Measurements from ENCODE around the gene SCARB1.

SCARB1 gene

DNA sequence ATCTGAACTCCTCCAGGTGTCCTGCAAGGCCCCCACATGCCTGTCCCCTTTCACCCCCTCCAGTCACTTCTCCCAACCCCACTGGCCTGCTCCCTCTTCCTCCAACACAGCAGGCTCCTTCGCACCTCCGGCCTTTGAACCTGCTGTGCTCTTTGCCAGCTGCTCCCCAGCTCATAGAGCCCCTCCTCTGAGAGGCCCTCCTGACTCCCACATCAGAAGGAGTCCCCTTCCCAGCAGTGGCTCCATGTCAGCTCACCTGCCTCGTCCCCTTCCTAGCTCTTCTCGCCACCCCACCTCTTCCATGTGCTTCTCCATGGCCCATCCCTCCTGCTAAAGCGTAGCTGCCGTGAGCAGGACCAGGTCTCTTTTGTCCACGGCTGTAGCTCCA is 22.1 kb downstream of the SCARB1 start:
- DNase-seq, result peak; percentile 43

DNA sequence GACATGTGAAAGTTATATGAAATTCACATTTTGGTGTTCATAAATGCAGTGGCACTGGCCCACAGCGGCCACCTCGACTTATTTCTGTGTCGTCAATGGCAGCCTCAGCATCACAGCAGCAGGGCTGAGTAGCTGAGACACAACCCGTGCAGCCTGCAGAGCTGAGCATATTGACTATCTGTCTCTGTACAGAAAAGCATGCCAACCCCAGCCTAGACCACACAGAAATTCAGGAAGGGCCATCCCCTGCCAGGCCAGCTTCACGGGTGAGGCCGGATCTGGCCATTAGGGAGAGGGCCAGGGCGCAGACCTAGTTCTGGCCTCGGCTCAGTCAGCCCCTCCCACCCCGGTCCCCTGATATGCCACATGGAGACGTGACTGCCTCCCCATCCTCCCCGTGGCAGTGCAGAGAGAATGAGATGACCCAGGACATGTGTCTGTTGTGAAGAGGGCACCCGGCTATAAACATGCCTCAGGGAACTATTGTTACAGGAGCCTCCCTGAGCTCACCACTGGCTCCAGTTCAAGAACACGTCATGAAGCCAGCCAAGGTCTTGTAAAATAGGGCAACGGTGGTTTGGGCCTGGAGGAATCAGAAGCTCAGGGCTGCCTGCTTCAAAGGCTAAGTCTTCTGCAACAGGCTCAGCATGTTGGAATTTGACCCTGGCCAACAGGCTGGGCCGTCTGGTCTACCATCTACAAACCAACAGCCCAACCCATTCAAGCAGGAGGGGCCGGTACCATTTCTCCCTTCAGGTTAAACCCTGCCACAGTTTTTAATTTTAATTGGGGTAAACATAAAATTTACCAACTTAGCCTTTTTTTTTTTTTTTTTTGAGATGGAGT is 25.5 kb downstream of the SCARB1 start:
- peak; percentile 90 for DNase-seq

DNA sequence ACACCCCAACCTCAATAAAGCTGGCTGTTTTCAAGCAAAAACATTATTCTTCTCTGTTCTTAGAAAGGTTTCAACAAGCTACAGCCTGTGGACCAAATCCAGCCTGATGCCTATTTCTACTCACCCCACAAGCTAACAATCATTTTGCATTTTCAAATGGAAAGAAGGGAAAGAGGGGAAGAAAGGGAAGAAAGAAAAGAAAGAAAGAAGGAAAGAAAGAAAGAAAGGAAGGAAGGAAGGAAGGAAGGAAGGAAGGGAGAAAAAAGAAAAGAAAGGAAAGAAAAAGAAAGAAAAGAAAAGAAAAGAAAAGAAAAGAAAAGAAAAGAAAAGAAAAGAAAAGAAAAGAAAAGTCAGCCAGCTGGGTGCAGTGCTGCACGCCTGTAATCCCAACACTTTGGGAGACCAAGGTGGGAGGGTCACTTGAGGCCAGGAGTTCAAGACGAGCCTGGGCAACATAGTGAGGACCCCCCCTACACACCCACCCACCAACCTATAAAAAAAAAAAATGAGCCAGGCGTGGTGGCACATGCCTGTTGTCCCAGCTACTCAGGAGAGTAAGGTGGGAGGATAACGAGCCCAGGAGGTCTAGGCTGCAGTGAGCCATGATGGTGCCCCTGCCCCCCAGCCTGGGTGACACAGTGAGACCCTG is 26.3 kb downstream of the SCARB1 start:
- DNase-seq, result no peak

DNA sequence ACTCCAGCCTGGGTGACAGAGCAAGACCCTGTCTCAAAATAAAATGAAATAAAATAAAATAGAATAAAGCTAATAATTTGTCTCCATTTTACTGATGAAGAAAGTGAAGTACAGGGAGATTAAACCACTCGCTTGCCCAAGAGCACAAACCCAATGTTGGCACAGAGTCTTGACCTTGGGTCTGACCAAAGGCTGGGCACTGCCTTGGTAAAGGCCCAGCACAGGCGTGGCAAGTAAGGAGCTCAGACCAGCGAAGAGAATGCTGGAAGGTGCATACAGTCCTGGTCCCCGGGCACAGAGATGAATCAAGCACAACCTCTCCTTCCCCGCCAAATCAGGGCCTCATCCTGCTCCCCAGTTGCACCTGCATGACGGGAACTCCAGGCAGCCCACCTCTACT is 26.9 kb downstream of the SCARB1 start:
- DNase-seq, result no peak

DNA sequence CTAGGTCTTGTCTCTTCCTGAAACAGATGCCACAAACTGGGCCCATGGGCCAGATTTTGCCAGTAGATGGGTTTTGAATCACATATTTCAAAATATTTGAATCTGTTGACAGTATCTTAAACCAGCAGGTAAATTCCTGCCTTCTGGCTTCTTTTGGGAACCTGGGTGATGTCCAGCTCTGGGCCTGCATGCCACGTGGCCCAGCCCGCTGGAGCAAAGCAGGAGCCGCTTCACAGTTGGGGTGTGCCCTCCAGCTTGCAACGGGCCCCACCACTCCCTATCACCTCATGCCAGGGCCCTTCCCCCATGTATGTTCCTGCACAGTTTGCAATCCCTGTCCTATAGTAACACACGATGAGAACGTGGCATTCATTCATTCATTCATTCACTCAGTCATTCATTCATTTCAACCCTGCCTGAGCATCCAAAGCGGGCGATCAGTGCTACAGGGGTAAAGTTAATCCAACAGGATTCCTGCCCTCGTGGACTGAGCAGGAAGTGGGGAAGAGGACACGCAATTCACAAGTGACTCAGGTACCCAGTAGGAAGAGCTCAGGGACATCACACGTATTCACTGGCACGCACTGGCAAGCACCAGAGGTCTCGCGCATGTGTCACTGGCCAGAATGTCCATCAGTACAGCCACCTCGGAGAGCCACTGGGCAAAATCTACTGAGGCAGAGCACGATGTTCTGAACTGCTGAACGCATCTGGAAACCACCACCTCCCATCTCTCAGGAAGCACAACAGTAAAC is 27.8 kb downstream of the SCARB1 start:
- DNase-seq, result no peak

DNA sequence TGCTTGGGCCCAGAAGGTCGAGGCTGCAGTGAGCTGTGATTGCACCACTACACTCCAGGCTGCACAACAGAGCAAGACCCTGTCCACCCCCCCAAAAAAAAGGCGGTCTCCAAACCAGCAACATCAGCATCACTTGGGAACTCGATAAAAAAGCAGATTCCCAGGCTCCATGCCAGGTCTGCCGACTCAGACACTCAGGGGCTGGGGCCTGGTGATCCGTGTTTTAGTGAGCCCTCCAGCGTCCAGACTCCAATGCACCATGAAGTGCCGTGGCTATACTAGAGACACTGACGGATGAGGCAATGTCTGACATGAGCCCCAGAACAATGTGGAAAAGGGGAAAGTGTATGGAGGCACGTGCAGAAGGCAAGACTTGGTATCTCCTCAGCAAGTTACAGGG is 28.8 kb downstream of the SCARB1 start:
- DNase-seq, result no peak

DNA sequence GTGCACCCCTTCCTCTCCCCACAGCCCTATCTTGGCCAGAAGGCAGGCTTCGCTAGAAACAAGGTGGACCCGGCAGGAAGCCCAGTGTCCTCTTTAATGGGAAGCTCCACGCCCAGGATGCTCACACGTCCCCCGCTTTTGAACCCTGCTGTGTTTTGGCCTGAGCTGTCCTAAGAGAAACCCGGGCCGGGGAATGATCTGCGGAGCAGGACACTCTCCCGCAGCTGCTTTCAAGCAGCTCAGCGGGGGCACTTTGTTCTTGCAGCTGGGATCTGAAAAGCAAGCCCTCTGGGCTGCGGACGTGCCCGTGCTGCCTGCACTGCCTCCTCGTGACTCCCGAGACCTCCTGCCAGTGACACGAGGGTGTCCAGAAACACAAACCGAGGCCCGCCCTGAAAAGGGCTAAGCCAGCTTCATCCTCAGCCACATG is 30.0 kb downstream of the SCARB1 start:
- DNase-seq, result peak; percentile 30

DNA sequence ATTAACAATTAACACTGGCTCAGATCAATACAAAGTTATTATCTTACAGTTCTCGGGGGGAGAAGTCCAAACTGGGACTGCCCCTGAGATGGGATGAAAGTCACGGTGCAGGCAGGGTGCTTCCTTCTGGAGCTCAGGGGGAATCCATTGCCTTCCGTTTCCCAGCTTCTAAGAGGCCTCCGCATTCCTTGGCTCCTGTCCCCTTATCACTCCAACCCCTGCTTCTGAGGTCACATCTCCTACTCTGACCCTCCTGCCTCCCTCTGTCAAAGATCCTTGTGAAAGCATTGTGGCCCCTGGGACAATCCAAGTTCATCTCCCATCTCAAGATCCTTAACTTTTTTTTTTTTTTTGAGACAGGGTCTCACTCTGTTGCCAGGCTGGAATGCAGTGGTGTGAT is 30.8 kb downstream of the SCARB1 start:
- DNase-seq, result no peak

DNA sequence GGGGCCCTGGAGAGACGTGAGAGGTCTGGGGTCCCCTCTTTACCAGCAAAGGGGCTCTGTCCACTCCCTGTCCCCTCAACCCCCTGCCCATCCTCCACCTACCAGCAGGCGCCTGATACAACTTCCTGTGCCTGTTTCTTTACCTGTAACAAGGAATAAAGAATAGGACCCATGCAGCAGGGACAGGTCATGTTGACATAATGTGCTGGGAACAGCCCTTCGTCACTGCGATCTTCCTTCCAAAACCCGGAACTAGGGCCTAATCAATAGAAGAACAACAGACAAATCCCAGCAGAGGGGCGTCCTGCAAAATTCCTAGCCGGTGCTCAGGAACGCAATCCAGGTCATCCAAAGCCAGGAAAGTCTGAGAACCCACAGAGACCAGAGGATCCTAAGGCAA is 32.1 kb downstream of the SCARB1 start:
- no peak for DNase-seq

DNA sequence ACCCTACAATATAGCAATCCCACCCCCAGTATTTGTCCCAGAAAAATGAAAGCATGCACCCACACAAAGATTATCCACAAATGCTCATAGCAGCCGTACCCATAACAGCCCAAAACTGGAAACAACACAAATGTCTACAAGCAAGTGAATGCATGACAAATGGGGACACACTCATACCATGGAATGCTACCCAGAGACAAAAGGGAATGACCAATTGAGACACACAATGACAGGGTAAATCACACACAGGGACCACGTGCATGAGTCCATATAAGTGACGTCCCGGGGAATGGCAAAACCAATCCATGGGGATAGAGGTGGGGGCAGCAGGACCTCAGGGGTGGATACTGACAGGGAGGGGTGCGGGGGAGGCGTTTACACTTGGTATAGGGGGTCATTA is 33.4 kb downstream of the SCARB1 start:
- DNase-seq, result no peak

DNA sequence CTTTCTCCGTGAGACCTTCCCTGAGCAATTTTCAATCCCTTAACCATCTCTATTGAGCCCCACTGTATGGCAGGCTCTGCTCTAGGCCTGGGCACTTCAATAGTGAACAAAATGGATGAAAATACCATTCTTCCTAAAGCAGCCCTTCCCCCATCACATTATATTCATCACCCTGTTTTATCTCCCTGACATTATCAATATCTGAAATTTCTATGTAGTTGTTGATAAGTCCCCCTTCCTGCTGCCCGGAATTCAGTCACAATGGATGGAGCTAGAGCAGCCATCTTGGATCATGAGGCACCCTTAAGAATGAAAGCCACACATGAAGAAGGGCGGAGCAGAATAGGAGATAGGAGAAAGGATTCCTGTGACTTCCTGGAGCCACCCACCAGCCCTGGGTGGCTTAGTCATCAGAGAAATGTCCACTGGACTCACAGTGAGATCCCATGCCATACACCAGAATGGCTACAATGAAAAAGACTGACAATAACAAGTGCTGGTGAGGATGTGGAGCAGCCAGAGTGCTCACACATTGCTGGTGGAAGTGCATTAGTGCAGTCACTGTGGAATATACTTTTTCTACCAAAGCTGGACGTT is 33.9 kb downstream of the SCARB1 start:
- DNase-seq, result no peak

DNA sequence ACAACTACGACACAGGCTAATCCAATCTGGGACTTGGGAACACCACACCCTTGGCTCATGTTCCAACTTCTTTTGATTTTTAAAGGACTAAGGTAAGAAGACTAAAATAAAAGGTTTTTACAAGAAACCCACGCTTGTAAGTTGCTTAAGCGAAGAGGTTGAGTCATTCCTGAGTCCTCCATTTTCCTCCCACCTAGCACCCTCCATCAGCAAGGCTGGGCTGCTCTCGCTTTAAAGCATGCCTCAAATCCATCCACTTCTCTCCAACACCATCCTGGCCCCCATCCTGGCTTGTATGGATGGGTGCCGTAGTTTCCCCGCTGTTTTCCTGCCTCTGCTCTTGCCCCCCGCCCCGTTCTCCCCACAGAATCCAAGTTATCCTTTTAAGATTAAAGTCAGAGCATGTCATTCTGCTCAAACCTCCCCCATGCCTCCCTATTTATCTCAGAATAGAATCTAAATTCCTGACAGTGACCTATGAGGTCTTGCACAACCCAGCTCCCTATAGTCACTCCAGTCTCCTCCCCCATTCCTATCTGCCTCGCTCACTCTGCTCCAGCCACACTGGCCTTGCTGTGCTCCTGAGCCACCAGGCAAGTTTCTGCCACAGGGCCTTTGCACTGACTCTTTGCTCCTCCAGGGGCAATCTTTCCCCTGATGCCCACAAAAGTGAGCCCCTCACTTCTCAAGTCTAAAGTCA is 34.5 kb downstream of the SCARB1 start:
- DNase-seq, result no peak

DNA sequence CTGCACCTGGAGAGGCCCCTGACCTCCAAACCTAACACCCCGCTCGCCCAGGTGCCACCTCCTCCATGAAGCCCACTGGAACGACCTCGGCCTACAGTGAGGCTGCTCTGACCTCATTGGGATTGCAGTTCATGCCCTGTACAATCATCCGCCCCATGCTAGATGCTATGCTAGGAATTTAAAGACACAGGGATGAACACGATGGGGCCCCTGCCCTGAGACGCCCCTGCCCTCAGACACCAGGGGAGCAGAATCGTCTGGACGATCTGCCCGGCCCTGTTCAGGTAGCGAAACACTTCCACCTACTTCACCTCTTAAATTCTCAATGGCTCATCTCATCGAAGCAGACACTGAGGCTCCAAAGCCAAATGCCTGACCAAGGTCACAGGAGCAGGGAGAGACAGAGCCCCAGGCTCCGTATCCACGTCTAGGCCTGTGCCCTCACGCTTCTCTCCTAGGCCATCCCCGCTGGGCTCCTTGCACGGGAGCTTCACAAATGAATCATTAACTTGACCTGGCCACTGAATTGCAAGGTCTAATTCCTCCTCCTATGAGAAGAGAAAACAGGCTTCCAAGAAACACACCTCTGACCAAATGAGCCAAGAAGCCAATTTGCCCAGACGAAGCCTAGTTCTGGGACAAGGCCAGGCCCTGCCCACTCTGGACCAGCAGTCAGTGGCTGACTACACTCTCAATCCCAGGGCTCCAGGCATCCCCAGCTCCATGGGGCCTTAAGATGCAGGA is 35.2 kb downstream of the SCARB1 start:
- DNase-seq, result no peak

DNA sequence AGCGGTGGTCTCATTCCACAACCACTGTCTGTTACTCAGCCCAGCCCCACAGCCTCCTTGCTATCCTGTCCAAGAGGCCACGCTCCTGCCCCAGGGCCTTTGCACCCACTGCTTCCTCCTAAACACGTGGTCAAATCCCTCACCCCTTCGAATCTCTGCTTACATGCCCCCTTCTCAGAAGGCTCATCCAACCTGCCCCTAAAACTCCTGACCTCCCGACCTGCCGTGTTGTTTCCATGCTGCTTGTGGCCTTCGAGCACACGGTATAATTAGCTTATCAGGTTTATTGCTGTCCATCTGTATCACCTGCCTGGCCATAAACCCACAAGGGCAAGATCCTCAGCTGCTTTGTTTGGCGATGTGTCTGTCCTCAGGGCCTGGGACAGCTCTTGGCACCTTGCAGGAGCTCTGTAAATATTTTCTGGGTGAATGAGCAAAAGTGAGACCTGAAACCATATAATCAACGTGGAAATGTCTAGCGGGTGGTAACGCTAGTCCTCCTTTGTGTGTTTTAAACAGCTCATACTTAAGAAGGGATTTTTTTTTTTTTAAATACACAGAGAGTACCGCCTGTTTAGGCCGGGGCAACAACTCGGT is 36.0 kb downstream of the SCARB1 start:
- DNase-seq, result peak; percentile 66

DNA sequence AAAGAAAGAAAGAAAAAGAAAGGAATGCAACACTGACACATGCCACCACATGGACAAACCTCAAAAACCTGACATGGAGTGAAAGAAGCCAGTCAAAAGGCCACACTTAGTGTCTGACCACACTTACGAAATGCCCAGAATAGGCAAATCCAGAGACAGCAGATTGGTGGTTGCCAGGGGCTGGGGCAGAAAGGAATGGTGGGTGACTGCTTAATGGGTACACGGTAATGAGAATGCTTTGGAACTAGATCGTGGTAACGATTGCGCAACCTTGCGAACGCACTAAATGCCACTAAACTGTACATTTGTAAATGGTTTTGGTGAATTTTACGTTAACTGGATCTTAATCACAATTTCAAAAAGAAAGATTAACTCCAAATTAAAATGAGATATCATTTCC is 39.5 kb downstream of the SCARB1 start:
- DNase-seq, result no peak

DNA sequence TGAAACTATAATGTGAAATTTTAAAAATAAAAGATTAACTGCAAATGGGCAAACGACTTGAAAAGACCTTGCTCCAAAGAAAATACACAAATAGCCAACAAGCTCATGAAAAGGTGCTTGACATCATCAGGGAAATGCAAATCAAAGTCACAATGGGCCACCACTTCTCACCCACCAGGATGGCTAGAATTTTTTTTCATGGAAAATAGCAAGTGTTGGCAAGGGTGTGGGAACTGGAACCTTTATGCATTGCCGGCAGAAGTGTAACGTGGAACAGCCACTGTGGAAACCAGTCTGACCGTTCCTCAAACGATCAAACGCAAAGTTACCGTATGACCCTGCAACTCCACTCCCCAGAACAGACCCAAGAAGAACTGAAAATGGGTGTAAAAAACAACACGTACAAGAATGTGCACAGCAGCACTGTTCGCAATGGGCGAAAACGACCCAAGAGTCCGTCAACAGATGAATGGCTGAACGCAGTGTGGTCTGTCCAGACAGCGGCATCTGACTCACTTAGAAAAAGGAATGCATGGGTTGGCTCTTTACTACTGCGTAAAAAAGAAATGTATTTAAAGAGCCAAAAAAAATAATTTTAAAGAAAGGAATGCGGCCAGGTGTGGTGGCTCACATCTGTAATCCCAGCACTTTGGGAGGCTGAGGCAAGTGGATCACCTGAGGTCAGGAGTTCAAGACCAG is 40.2 kb downstream of the SCARB1 start:
- no peak for DNase-seq

DNA sequence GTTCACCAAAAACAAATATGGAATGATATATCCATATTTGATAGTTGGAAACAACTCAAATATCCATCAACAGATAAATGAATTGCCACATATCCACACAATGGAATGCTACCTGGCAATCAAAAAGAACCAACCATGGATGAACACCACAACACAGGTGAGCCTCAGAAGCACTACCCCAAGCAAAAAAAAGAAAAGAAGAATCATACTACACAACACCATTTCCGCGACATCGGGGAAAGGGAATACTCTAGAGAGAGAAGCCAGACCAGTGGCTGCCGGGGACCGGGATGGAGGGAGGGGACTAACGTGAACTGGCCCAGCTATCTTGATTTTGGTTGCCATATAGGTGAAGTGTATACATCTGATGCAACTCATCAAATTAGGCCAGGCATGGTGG is 41.4 kb downstream of the SCARB1 start:
- DNase-seq, result no peak

DNA sequence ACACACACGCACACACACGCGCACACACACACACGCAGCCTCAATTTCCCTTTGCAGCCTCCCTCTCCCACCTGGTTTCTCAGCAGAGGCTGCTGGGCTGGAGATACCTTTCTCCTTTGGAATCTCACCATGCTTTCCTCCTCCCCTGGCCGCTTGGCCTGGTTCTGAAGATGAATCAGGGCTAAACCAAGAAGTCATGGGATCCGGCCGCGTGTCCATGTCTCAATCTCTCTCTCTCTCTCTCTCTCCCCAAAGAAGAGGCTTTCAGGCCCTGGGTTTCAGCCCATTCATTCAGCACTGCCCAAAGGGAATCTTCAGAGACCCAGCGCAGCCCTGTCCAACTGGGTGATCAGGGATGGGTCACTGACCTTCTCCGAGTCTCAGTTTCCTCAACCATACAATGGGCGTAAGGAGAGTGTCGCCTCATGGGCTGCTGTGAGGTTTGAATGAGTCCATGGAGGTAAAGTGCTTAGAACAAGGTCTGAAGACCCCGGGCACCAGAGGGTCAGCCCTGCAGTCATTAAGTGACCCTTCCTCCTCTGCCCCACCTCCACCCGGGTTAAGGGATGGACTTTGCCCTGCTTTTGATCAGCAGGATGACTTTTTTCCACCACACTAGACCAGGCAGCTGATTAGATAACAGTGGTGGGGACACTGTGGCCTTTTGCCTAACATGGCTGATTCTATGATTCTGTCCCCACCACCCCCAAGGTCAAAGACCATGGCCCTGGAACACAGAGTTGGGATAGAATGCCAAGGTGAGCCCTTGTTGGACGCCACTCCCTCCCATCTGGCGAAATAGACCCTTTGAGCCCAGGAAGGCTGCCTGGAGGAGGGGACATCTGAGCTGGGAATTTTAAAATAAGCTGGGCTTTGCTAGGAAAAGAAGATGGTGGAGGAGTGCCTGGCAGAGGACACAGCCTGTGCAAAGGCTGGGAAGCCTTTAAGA is 42.1 kb downstream of the SCARB1 start:
- no peak for DNase-seq

DNA sequence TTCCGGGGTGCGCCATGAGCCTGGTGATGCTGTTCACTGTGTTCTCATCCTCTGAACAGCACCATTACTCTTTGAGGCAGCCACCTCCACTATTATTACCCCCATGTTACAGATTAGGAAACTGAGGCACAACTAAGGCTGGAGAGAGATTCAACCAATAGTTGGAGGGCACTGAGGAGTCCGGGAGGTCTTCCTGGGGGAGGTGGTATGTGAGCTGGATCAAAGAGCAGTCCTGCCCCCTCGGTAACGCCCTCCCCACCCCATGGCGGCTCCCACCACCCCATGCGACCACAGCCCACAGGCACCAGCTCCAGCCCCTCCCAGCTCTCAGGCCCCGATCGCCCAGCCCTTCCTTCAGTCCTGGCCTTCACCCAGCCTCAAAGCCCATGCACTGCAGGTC is 43.5 kb downstream of the SCARB1 start:
- DNase-seq, result no peak

DNA sequence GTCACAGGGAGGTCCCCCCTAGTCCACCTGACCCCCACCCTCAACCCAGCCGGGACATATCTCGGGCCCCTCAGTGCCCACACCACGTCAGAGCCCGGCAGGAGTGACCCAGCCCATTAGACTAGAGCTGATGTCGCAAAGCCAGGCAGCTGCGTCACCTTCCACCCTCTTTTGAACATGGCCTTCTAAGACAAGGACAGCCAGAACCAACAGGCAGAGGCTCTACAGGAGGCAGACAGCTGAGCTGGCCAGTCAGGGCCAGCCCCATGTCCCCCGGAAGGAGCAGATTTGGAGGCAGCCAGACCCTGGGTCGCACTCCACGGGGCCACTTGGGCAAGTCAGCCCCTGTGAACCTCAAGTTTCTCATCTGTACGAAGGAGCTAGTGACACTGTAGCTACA is 44.1 kb downstream of the SCARB1 start:
- no peak for DNase-seq
